Mucosa of descending colon (tissue), 3 donors: Measurements from ENCODE around the gene LIN28B. TPM values are rescaled to one million over a fixed set of nuclear protein-coding genes. Genes with fewer than 3 reads are reported as not detected.

Experiments
- ATAC-seq: fragments of 200-7000 bp; cut with Tn5 transposase; one replicate; pipeline ENCODE4 v1.9.1; 2020; ENCODE audit warnings: mild to moderate bottlenecking, moderate library complexity
- DNase-seq, 3 donors: peaks; one replicate each; pipeline ENCODE4 v3.0.0-alpha.2; 2020
- H3K36me3 ChIP-seq: fragments of 200-600 bp; one replicate; pipeline ENCODE4 v1.8.0; 2021; ENCODE audit warnings: low read depth, mild to moderate bottlenecking
- H3K4me1 ChIP-seq: fragments of 200-600 bp; one replicate; pipeline ENCODE4 v1.8.0; 2021; ENCODE audit warnings: low read depth, mild to moderate bottlenecking
- H3K4me3 ChIP-seq: fragments of 200-600 bp; one replicate; pipeline ENCODE4 v1.8.0; 2021; ENCODE audit warnings: mild to moderate bottlenecking
- H3K9me3 ChIP-seq: fragments of 200-600 bp; one replicate; pipeline ENCODE4 v1.8.0; 2021; ENCODE audit warnings: mild to moderate bottlenecking
- CTCF ChIP-seq: fragments of 200-600 bp; IDR thresholded peaks from one replicate; pipeline ENCODE4 v1.8.0; 2022; ENCODE audit warnings: antibody characterized with exemption, mild to moderate bottlenecking
- intact Hi-C, 2 donors: fragments of 100-400 bp; cut with DNase I in 1 of 2; cut with micrococcal nuclease in 1 of 2; formaldehyde crosslinking; loops; one replicate each; pipeline versions ENCODE4 v1.11.0 to v1.11.1; 2022; cut with DNase I, micrococcal nuclease
- total RNA-seq, 3 donors: library from RNA; stranded (reverse); fragmentation: NEBNext Ultra II Directional in 2 of 3; extraction: Animal tissue kit (Norgen Biotek cat#: 25700) in 2 of 3; gene quantifications; one replicate each; pipeline versions ENCODE4 v1.2.1 to v1.2.4, GENCODE V29; 2021 to 2023
- donor health status: DM: no; HTN: no; CAD: no; lungs with moderate emphysema.
- donor health status: DM: no; HTN: no; CAD: no.
- donor health status: DM: no; HTN: yes; CAD: no.

The LIN28B gene
- total RNA-seq, 3 donors from 2014 or later: not detected

GRCh38 chr6:105112577-105112976 is 155.7 kb downstream of the LIN28B start:
- Histone ChIP-seq H3K4me3 (no peak overlapping the region), H3K36me3 (no peaks in the 10 kb centered on the region), H3K4me1 (peaks cover 7% of the 10 kb centered on the region), H3K9me3 (no peaks in the 10 kb centered on the region)
- ATAC-seq: no peak
- intact Hi-C loops: loop anchor here in 1 of 2 donors (10.0 kb wide), 1 partner anchor 202 kb away; no protein-coding TSS in a partner anchor
- no peak for TF ChIP-seq CTCF
- DNase-seq: no peak

GRCh38 chr6:105113422-105113821 is 156.5 kb downstream of the LIN28B start:
- H3K4me3 ChIP-seq: no peak overlapping the region
- H3K9me3 ChIP-seq: no peaks in the 10 kb centered on the region
- intact Hi-C loops: loop anchor here in 1 of 2 donors (10.0 kb wide), 1 partner anchor 201 kb away; no protein-coding TSS in a partner anchor
- H3K36me3 ChIP-seq: no peaks in the 10 kb centered on the region
- DNase-seq (no peak), ATAC-seq (no peak)
- TF ChIP-seq CTCF: no peak
- H3K4me1 ChIP-seq: no peaks in the 10 kb centered on the region

GRCh38 chr6:105116150-105116549 is 159.2 kb downstream of the LIN28B start:
- Histone ChIP-seq H3K9me3 (no peaks in the 10 kb centered on the region), H3K36me3 (no peaks in the 10 kb centered on the region), H3K4me3 (no peak overlapping the region), H3K4me1 (no peaks in the 10 kb centered on the region)
- no peak for TF ChIP-seq CTCF
- DNase-seq: no peak
- no peak for ATAC-seq
- intact Hi-C loops: loop anchor here in 1 of 2 donors (10.0 kb wide), 1 partner anchor 199 kb away; no protein-coding TSS in a partner anchor

GRCh38 chr6:105120570-105120969 is 163.7 kb downstream of the LIN28B start:
- TF ChIP-seq CTCF: no peak
- intact Hi-C loops: no loop called here

GRCh38 chr6:105121981-105122380 is 165.1 kb downstream of the LIN28B start:
- Histone ChIP-seq H3K4me1 (no peaks in the 10 kb centered on the region), H3K36me3 (no peaks in the 10 kb centered on the region), H3K9me3 (no peaks in the 10 kb centered on the region), H3K4me3 (no peak overlapping the region)
- ATAC-seq (peak; percentile 83), DNase-seq (no peak)
- intact Hi-C loops: no loop called here
- TF ChIP-seq CTCF: no peak

More at GRCh38 chr6:105120570-105120969, 163.7 kb downstream of the LIN28B start:
- Histone ChIP-seq H3K4me1 (no peaks in the 10 kb centered on the region), H3K4me3 (no peak overlapping the region), H3K9me3 (no peaks in the 10 kb centered on the region), H3K36me3 (no peaks in the 10 kb centered on the region)
- DNase-seq (no peak), ATAC-seq (no peak)

- no peaks in the 10 kb centered on the region for H3K4me1 ChIP-seq
- no peaks in the 10 kb centered on the region for H3K36me3 ChIP-seq
- ATAC-seq: no peak
- DNase-seq: no peak
- intact Hi-C loops: no loop called here
- TF ChIP-seq CTCF: no peak
- no peak overlapping the region for H3K4me3 ChIP-seq
- H3K9me3 ChIP-seq: no peaks in the 10 kb centered on the region
Measured at GRCh38 chr6:105122717-105123116, 165.8 kb downstream of the LIN28B start.
